Non-pigmented ciliary epithelial cell (primary cell): ENCODE data around the gene TSPAN12.
"Not testable (repeated sequence)": the region's sequence is repeated elsewhere in the genome, so short reads cannot be mapped to it uniquely, and the experiment has no call there.

ENCODE experiments used
- DNase-seq: peaks from one replicate; pipeline ENCODE4 v3.0.0-alpha.2; 2010; ENCODE audit warnings: low read depth

Gene TSPAN12, protein sequence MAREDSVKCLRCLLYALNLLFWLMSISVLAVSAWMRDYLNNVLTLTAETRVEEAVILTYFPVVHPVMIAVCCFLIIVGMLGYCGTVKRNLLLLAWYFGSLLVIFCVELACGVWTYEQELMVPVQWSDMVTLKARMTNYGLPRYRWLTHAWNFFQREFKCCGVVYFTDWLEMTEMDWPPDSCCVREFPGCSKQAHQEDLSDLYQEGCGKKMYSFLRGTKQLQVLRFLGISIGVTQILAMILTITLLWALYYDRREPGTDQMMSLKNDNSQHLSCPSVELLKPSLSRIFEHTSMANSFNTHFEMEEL

DNA sequence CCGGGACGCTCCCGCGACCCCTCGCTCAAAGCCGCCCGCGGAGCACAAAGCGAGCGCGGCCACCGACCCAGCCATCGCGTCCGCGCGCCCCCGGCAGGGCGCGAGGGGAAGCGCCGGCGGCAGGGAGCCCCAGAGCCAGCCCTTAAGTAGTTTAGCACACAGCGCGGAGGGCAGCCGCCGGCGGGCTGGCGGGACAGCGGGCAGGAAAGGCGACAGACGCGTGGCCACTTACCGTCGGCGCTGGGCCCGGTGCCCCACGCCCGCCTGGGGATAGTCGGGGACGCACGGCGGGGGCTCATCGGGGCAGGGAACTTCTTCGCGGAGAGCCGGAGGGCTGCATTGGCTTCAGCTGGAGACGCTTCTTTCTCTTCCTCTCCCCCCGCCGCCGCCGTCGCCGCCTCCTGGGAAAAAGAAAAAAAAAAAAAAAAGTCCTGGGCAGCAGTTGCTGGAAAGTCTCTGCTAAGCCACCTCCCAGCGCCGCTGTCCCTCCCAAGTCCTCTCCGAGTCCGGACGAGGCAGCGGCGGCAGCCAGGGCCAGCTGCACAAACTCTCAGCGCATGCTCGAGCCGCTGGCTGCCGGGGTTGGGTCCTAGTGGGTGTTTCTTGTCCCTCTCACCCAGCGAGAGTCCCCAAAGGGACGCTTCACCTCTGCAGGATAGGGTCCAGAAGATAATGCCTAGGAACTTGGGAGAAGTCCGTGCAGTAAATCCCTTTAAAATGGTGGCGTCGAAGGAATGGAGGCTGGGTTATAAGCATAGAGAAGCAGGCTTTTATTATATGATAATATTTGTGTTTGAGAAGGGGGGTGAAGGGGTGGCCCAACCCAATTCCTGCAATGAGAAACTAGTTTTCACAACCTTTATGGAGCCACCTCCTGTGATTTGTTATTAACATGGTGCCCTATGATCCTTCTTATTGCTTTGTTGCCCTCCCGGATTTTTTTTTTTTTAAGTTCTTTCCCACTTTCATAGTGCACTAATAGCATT lies at the start of gene TSPAN12:
Gene TSPAN12 (minus strand): TSS at position 557 of the 986 bp plus-strand sequence. CDS start 1,381 bp downstream, outside the sequence.
- no peak for DNase-seq

DNA sequence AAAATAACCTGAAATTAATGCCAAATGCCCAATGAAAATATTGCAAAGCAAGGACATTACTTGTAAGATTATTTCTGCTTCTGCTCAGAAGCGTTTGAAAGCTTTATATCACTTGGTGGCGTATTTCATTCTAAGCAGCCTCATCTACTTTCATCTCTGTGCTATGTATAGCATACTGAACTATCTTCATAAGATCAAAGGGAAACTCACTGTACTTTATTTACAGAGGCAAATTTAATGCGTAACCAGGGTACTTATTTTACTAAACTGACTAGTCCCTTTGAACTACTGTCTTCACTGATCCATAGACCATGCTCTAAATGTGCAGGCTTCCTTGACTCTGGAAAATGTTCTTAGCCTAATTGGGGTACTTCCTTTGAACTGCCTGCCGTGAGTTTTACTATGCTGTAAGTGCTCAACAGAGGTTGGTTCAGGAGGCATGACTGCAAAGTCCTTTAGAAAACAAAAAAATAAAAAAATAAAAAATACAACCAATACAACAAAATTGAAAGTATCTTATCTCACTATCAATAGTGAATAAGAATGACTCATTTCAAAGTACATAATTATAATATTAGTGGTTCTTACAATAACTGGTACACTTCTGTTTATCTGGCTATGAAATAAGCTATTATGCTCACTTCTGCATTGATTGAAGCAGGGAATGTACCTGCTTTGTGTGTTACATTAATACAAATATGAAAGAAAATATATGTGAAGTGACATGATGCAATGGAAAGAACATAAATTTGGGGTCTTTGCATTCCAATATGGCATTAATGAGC lies 41.0 kb upstream of the TSPAN12 start:
- DNase-seq, result no peak

DNA sequence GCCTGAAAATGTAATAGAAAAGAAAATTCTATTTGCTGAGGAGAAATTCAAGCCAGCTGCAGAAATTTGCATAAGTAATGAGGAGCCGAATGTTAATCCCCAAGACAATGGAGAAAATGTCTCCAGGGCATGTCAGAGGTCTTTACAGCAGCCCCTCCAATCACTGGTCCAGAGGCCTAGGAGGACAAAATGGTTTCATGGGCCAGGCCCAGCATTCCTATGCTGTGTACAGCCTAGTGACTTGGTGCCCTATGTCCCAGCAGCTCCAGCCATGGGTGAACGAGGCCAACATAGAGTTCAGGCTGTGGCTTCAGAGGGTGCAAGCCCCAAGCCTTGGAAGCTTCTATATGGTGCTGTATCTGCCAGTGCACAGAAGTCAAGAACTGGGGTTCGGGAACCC lies 37.3 kb upstream of the TSPAN12 start:
- DNase-seq, result not testable (repeated sequence)

DNA sequence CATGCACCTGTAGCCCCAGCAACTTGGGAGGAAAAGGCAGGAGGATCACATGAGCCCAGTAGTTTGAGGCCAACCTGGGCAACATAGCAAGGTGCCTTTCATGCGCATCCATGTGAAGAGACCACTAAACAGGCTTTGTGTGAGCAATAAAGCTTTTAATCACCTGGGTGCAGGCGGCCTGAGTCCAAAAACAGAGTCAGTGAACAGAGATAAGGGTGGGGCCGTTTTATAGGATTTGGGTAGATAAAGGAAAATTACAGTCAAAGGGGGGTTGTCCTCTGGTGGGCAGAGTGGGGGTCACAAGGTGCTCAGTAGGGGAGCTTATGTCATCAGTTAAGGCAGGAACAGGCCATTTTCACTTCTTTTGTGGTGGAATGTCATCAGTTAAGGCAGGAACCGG lies 27.7 kb upstream of the TSPAN12 start:
- DNase-seq, result not testable (repeated sequence)

DNA sequence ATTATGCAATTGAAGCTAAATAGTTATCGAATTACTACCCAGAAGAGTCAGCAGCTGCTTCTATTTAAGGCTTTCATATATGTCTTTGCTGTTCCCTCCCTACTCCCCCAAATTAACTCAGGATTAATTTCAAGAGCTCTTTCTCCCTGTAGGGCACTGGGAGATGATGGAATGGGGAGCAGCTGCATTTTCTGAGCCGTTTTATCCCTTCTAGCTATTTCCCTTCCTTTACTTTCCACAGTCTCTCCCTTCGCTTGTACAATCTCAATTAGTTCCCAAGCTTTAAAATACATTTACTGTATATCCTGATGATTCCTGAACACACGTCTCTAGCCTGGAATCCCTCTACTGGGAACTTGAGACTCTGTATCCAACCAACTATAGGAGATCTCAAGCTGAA lies 19.8 kb upstream of the TSPAN12 start:
- no peak for DNase-seq

DNA sequence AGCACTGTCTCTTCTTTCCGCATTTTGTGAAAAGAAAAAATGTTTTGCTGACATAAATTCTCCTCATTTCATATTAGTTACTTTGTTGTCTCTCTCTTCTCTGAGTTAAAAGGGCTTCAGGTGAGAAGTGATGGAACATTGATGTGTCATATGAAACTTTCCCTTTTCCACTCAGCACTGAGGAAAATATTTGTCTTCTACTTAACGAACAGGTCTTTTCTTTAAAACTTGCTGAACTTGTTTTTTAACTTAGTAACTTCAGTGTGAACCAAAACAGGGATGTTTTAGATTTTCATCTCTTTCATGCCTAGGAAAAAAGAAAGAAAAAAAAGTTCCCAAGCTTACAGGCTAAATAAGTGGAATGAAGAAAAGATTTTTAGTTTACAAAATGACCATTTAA lies 19.0 kb upstream of the TSPAN12 start:
- no peak for DNase-seq

DNA sequence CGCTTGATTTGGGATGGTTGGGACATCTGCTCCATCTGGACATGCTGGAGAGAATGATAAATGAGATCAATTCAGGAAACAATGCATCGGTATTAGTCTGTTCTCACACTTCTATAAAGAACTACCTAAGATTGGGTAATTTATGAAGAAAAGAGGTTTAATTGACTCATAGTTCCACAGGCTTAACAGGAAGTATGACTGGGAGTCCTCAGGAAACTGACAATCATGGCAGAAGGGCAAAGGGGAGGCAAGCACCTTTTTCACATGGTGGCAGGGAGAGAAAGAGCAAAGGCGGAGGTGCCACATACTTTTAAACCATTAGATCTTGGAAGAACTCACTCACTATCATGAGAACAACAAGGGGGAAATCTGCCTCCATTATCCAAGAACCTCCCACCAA lies 16.8 kb upstream of the TSPAN12 start:
- no peak for DNase-seq

DNA sequence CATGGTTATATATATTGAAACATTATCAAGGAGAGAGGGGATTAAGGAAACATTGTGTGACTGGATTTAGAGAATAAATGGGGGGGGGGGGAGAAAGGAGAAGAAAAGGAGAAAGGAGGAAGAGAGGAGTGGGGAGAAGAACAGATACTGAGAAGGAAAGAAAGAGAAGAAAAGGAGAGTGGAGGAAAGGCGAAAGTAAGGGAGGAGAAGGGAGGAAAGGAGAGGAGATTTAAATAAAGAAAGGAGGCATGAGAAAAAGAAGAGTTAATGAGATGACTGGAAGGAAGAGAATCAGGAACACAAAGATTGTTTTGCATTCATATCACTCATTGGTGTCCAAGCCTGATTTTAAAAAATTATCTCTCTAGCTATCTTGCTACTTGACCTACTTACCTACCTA lies 16.1 kb upstream of the TSPAN12 start:
- DNase-seq, result no peak

DNA sequence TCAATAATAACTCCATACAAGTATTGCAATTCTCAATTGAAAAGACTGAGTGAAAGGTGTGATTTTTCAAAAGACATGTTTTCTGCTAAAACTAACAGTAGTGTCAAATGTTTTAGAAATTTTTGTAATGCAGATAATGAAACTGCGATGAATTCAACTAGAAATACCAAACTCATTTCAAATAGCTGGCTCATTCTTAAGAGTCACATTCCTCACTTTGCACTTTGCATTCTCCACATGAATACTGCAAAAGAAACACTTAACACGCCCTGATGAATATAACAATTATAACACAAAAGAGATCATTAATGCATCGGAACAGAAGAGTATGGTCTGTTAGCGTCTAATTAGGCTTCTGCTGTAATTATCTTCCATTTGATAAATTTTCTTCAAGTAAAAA lies 15.5 kb upstream of the TSPAN12 start:
- DNase-seq, result no peak

DNA sequence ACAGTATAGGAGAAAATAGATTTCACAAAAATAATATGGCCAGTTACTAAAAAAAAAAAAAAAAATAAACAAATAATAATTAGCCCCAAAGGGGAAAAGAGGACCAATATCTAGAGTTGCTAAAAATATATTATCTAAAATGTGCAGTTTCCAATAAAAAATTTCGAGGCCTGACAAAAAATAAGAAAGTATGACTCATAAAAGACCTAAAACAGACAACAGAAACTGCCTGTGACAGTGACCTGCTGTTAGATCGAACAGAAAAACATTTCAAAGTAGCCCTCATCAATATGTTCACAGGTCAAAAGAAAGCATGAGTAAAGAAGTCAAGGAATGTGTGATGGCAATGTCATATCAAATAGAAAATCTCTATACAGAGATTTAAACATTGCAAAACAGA lies 11.8 kb upstream of the TSPAN12 start:
- DNase-seq, result no peak

DNA sequence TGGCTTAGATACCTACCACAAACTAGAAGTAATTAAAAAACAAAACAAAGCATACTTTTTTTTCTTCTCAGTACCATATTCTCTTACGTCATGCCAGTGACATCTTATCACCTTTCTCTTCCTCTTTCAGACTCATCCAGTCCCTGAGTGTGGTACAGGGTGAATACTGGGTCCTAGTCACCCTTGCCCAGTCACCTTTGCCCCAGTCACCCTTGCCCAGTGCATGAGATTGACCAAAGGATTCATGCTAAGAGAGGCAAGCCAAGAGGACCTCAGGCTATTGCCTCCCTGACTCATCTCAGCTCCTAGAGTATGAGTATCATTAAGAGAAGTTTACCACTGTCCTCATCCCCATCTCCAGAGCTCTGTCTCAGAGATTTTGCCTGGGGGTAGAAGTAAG lies 10.0 kb upstream of the TSPAN12 start:
- no peak for DNase-seq

DNA sequence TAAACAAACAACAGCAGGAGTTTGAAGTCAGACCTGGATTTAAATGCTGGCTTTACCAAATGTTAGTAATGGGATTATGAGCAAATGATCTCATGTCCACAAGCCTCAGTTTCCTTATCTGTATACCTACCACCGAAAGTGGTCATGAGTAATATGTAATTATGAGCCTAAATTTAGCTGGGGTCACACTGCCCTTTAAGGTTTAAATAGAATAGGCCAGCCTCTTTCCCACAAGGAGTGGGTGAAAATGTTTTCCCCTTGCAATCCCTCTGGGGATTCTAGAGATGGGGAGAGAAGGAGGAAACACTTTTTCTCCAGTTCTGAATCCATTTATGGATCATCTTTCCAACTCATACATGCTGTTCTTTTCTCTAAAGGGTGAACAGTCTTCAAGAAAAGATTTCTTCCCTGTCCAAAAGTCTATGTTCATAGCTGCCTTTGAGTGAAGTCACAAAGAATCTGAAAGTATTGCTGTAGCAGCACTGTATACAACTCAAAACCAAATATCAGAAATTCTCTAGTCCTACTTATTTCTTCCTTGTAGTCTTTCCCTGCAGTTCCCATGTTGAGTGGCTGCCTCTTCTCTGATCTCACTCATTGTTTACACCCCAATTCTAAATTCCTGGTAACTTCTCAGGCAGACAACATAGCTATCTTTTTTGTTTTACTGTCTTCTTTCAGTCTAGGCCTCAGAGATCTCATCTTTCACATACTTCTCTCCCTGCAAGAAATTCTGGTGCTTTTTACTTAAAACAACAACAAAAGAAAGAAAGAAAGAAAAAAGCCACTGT lies 7.4 kb upstream of the TSPAN12 start:
- DNase-seq, result no peak

DNA sequence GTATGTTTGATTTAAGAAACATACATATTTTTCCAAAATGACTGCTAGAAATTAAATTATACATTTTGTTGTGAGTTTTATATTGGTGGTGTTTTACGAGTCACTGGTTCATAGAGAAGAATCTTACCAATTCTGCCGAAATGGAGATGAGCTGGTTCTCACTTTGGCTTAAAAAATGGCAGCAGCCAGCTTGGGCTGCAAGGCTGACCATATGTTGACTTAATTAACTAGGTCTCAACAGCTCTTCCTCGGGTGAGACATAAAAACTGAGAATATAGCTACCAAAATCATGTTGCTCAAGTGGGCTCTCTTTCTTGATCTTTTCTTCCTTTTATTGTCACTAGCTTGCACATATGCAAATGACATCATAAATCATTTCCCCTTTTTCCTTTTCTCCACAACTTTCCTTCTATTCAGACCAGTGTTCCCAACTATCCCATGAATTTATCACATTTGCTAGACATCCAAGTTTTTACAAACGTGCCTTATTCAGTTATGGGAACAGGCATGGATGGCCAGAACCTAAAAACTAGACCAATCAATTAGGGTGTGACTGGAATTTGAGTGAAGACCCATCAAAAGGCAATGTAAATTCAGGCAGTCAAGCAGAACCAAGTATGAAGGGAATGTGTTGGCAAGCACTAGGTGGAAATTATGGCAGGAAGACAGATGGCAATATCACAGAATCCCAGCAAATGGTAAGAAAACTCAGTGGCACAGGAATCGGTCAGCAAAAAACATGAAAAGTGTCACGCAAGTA lies 6.4 kb upstream of the TSPAN12 start:
- DNase-seq, result no peak

DNA sequence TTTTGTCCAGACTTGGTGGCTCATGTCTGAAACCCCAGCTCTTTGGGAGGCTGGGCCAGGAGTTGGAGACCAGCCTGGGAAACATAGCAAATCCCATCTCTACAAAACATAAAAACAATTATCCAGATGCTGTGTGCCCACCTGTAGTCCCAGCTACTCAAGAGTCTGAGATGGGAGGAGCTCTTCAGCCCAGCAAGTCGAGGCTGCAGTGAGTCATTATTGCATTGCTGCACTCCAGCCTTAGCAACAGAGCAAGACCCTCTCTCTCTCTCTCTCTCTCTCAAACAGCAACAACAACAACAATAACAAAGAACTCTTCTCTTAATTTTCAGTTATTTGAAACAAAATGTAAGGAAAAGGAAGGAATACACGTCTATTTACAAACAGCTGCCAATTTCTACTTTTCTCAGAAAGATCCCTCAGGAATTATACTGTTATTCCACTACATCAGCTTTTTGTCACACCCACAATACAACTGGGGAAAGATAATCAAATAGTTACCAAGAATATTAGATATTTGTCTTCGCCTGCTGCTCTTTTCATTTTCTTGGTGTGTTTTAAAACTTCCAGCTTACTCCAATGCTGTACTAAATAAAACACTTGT lies 5.1 kb upstream of the TSPAN12 start:
- no peak for DNase-seq

DNA sequence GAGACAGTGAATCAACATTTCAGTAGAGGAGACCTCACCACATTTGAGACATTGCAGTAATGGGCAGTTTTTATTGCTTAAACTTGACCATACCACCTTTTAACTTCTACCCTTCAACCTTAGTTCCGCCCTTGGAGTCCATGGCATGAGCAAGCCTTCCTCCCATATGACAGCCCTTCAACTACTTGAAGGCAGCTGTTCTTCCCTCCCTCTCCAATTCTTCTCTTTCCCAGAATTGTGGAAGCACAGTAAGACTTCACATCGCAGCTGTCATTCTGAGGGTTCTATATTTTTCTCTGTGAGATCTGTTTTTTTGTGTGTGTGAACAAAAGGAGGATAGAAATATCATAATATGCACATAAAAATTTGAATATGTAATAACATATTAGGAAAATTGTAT lies 2.2 kb upstream of the TSPAN12 start:
- DNase-seq, result no peak

DNA sequence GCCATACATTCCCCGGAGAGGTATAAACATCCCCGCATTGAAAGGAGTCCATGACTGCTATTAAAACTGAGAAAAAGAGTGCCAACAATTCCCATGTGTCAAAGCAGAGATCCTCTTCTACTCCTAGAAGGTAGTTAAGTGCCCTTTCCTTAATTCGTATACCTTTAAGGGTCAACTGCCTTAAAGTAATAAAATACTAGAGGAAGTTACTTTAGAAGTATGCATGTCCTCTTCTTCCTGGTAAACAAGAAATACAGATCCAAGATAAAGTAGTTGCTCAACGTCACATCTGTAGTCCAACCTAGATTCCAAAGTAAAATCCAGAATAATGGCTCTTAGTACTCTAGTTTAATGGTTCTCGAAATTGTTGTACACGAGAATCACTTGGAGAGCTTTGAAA lies 1.5 kb upstream of the TSPAN12 start:
- no peak for DNase-seq

DNA sequence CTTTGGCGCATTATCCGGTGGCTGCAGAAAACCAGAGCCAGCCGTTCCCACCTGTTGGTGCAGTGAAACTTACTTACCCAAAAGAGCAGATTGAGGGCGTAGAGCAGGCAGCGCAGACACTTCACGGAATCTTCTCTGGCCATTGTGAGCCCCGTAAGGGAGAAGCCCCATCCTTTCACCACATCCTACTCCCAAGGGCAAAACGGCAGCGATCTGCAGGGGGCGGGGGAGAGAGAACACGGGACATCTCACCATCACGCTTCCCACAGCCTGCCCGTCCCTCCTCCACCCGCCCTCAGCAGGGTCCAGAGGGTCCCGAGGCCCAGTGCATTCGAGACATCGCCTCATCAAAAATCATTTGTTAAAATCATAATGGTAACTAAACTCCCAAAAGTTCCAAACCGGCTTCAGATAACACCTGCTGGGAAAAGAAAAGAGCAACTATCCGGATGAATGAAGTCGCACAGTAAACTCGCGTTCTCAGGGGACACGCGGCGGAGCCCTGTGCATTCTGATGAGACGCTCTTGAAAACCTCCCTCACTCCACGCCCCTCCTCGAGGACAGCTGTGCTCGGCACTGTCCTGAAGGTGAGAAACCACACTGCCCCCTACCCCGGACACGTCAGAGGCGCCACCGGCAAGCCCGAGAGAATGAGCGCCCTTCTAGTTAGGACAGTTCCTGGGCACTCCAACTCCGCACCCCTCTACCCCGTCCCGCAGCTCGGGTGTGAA lies 1.2 kb downstream of the TSPAN12 start:
- DNase-seq, result no peak

DNA sequence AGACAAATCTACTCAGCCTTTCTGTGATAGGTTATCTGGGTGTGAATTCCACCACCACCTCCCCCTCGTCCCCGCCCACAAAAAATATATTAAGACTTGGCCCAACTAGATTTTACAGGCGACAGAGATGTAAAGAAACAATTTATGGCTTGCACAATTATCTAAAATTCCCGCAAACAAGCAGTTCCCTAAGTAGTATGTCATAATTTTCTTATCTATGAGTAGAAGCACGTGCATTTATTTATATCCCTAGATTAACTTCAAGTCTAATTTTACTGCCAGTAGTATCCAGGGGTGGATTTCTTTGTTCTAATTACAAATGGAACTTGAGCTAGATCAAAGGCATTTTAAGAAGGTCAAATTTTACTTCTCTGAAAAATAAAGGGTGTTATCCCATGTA lies 1.7 kb downstream of the TSPAN12 start:
- no peak for DNase-seq

DNA sequence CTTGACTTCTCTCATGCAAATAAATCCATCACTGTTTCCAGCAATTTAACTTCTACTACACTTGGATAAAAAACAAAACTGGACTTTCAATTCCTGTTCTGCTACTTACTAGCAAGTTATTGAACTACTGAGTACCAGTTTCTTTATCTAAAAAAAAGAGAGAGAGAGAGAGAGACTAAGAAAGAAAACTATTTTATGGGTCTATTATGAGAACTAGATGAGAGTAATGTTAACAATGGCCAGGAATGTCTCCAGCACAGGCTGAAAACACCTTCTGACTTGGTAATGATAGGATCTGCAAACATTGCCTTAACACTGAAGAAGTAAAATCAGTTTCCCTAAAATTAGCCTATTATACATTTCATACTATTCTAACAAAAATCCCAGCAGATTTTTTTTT lies 5.2 kb downstream of the TSPAN12 start:
- no peak for DNase-seq

DNA sequence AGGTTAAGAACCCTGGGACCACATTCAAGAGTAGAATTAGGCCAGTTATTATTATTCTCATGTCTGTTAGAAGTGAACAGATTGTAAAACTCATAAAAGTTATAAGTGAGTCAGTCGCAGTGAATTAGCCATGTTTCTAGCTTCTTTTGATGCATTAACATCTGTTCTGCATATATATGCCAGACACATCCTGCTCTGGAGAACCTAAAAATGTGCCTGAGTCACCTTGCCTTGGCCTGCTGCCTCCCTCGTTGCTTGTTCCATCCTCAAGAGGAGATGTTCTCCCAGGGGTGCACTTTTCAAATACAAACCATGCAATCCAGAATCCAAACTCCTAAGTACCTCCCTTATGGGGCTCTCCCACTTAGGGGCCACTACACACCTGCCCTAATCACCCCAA lies 14.8 kb downstream of the TSPAN12 start:
- DNase-seq, result no peak
